ENCODE results near the gene CCDC63.

The CCDC63 gene

DNA sequence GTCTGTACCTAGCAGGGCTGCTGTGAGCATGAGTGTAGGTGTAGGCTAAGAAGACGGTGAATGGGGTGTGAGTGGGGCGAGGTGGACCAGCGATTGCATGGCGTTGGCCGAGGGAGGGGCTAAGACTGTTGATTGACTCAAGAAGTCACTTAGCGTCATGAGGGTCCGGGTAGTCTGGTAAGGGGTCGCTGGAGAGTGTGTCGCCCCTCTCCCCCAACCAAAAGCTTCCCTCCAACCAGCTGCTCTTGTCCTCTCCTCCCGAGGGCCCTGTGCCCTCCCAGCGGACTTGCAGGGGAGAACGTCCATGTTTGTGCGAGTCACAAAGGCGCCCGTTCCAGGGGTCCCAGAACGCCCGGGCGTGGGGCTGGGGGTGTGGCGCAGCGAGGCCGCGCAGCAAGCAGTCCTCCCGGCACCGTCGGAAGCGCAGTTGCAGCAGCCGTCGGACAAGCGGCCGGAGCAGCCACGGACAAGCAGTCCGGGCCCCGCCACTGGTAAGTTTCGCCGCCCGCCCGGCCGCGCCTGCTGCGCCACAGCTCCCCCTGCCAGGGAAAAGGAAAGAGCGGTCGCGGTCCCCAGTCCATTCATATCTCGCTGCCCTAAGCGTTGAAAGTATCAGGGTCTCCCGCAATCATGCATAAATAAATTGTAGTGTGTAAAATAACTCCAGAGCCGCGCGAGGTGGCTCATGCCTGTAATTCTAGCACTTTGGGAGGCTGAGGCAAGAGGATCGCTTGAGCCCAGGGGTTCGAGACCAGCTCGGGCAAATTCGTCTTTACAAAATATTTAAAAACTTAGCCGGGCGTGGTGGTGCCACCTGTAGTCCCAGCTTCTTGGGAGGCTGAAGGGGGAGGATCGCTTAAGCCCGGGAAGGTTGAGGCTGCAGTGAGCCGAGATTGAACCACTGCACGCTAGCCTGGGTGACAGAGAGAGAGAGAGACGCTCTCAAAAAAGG is at the start of gene CCDC63:
CCDC63 (plus strand) TSS at position 373 of the 952 bp plus-strand sequence. CDS start 5,968 bp downstream, outside the sequence.
- in situ Hi-C loops (cut with HindIII; ENCODE audit: low sequenced_read_pairs): no loop called here
- peak within 1 kb of the TSS; percentile 5 for H3K4me3 ChIP-seq (ENCODE audit: low read depth, low read length)
- TF ChIP-seq, protein P1, sequence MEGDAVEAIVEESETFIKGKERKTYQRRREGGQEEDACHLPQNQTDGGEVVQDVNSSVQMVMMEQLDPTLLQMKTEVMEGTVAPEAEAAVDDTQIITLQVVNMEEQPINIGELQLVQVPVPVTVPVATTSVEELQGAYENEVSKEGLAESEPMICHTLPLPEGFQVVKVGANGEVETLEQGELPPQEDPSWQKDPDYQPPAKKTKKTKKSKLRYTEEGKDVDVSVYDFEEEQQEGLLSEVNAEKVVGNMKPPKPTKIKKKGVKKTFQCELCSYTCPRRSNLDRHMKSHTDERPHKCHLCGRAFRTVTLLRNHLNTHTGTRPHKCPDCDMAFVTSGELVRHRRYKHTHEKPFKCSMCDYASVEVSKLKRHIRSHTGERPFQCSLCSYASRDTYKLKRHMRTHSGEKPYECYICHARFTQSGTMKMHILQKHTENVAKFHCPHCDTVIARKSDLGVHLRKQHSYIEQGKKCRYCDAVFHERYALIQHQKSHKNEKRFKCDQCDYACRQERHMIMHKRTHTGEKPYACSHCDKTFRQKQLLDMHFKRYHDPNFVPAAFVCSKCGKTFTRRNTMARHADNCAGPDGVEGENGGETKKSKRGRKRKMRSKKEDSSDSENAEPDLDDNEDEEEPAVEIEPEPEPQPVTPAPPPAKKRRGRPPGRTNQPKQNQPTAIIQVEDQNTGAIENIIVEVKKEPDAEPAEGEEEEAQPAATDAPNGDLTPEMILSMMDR (IDR thresholded peaks at IDR 0.05; ENCODE audit: low read depth, low read length): peak; percentile 62
- peak; percentile 50 for DNase-seq (ENCODE audit: low read depth, low spot score)

DNA sequence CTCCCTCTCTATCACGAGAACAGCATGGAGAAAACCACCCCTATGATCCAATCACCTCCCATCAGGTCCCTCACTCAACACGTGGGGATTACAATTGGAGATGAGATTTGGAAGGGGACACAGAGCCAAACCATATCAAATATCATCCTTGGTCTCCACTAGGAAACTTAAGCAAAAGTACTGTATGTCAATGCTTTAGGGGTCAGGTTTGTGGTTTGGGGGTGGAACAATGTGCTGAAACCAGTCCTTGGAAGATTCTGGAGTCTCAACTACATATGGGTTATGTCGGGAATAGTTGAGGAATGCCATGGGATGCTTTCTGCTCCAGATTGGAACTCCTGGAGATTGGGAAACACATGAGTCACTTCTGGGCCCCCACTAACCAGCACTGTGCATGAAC is 48.3 kb upstream of the CCDC63 start:
- H3K4me3 ChIP-seq (ENCODE audit: low read depth, low read length): no peak overlapping the region
- TF ChIP-seq, protein P1 (IDR thresholded peaks at IDR 0.05; ENCODE audit: low read depth, low read length): no peak
- DNase-seq (ENCODE audit: low read depth, low spot score): no peak
- in situ Hi-C loops (cut with HindIII; ENCODE audit: low sequenced_read_pairs): no loop called here

DNA sequence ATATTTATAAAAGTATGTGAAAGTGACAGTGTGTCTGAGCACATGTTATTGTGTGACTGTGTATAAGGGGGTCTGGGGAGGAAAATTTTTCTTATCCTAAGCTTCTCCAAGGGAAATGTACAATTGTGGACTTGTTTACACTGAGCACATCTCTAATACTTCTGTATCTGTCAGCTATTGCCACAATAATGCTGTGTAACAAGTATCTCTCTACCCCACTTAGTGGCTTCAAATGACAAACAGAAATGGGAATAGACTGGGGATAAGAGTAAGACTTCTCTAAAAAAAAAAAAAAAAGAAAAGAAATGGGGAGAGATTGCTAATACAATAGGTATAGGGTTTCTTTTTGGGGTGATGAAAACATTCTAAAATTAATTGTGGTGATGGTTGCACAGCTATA is 44.3 kb upstream of the CCDC63 start:
- DNase-seq (ENCODE audit: low read depth, low spot score): no peak
- TF ChIP-seq, protein P1 (IDR thresholded peaks at IDR 0.05; ENCODE audit: low read depth, low read length): no peak
- no peak overlapping the region for H3K4me3 ChIP-seq (ENCODE audit: low read depth, low read length)
- in situ Hi-C loops (cut with HindIII; ENCODE audit: low sequenced_read_pairs): no loop called here

DNA sequence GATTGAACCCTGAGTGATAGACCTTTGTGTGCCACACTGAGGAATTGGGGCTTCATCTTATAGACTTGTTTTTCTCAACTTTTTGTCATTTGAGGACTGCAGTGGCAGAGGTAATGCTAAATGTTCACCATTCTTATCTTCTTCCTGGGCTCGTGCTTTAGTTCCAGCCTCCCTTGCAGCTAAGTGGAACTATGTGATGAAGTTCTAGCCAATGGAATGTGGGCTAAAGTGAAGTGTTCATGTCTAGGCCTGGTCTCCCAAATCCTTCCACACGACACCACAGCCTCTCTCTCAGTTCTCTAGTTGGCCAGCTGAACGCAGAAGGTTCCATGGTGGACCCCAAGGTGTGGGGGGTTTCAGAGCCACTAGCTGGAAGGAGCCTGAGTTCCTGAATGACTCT is 42.4 kb upstream of the CCDC63 start:
- TF ChIP-seq, protein P1 (IDR thresholded peaks at IDR 0.05; ENCODE audit: low read depth, low read length): no peak
- in situ Hi-C loops (cut with HindIII; ENCODE audit: low sequenced_read_pairs): no loop called here
- H3K4me3 ChIP-seq (ENCODE audit: low read depth, low read length): no peak overlapping the region

DNA sequence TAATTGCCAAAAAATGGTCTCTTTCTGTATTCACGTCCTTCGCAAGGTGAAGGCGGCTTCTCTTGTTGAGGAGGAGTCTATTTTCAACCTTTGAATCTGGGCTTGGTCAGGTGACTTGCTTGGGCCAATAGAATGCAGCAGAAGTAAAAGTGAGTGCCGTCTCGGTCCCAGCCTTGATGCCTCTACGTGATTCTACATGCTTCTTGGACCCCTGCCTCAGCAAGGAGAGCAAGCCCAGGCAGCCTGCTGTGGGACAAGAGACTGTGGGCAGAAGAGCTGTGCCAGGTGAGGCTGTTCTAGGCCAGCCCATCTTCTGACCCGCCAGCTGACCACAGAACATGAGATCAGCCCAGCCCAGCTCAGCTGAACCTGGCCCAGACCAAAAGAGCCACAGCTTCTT is 39.1 kb upstream of the CCDC63 start:
- in situ Hi-C loops (cut with HindIII; ENCODE audit: low sequenced_read_pairs): no loop called here
- DNase-seq (ENCODE audit: low read depth, low spot score): no peak
- TF ChIP-seq, protein P1 (IDR thresholded peaks at IDR 0.05; ENCODE audit: low read depth, low read length): no peak
- H3K4me3 ChIP-seq (ENCODE audit: low read depth, low read length): no peak overlapping the region

More for the DNA sequence above, 42.4 kb upstream of the CCDC63 start:
- no peak for DNase-seq (ENCODE audit: low read depth, low spot score)

DNA sequence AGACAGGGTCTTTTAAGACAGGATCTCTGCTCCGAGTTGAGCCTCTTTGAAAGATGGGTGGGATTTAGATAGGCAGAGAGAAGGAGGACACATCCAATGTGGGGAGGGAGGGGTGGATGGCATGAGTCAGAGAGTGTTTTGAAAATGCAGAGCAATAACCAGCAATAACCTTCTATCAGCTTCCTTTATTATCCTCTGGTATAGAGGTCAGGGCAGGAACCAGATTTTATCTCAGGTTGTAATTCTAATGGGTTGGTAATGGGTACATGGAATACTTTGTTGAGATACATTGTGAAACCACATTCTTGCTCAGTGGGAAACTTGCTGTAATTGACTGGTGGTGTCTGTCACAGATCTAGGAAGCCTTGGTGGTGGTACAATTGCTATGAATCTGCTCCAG is 37.6 kb upstream of the CCDC63 start:
- DNase-seq (ENCODE audit: low read depth, low spot score): no peak
- TF ChIP-seq, protein P1 (IDR thresholded peaks at IDR 0.05; ENCODE audit: low read depth, low read length): no peak
- H3K4me3 ChIP-seq (ENCODE audit: low read depth, low read length): no peak overlapping the region
- in situ Hi-C loops (cut with HindIII; ENCODE audit: low sequenced_read_pairs): no loop called here
